Hepatocyte (in vitro differentiated cells): Measurements from ENCODE around the gene GALNT18. TPM values are rescaled to one million over a fixed set of nuclear protein-coding genes. Genes with fewer than 3 reads are reported as not detected.

Experiments used
- DNase-seq: peaks from one replicate; pipeline ENCODE4 v3.0.0-alpha.2; 2016; ENCODE audit warnings: low spot score
- H2AFZ ChIP-seq: fragments of 200-600 bp; sonication (generic); 2 replicates; pipeline ENCODE4 v1.6.0; 2016; ENCODE audit warnings: antibody characterized with exemption, mild to moderate bottlenecking
- H3K27ac ChIP-seq: fragments of 200-600 bp; sonication (generic); 2 replicates; pipeline ENCODE4 v1.5.1; 2016; ENCODE audit warnings: mild to moderate bottlenecking
- H3K27me3 ChIP-seq: fragments of 200-600 bp; sonication (generic); 2 replicates; pipeline ENCODE4 v1.6.1; 2016
- H3K36me3 ChIP-seq: fragments of 200-600 bp; sonication (generic); replicated peaks from 2 replicates; pipeline ENCODE4 v1.5.1; 2016; ENCODE audit warnings: low read depth; ENCODE audit not compliant: insufficient read depth
- H3K4me1 ChIP-seq: fragments of 200-600 bp; sonication (generic); 2 replicates; pipeline ENCODE4 v1.5.1; 2016; ENCODE audit warnings: mild to moderate bottlenecking, moderate library complexity; ENCODE audit not compliant: insufficient read depth
- H3K4me2 ChIP-seq: fragments of 200-600 bp; sonication (generic); 2 replicates; pipeline ENCODE4 v1.6.0; 2016
- H3K4me3 ChIP-seq: fragments of 200-600 bp; sonication (generic); 2 replicates; pipeline ENCODE4 v1.5.1; 2016; ENCODE audit warnings: mild to moderate bottlenecking
- H3K79me2 ChIP-seq: fragments of 200-600 bp; sonication (generic); 2 replicates; pipeline ENCODE4 v1.6.0; 2017; ENCODE audit warnings: mild to moderate bottlenecking
- H3K9me2 ChIP-seq: fragments of 200-600 bp; sonication (generic); replicated peaks from 2 replicates; pipeline ENCODE4 v1.6.0; 2017; ENCODE audit warnings: mild to moderate bottlenecking; ENCODE audit not compliant: insufficient read depth
- H3K9me3 ChIP-seq: fragments of 200-600 bp; sonication (generic); 2 replicates; pipeline ENCODE4 v1.5.1; 2016; ENCODE audit warnings: low read depth, mild to moderate bottlenecking
- H4K20me1 ChIP-seq: fragments of 200-600 bp; sonication (generic); 2 replicates; pipeline ENCODE4 v1.6.0; 2016; ENCODE audit warnings: mild to moderate bottlenecking; ENCODE audit not compliant: insufficient read depth, poor library complexity, severe bottlenecking
- CTCF ChIP-seq: fragments of 200-600 bp; sonication (generic); IDR thresholded peaks from 2 replicates; pipeline ENCODE4 v1.5.1; 2016; ENCODE audit warnings: antibody characterized with exemption, mild to moderate bottlenecking; ENCODE audit not compliant: poor library complexity
- EZH2 ChIP-seq: fragments of 200-600 bp; sonication (generic); IDR thresholded peaks from 2 replicates; pipeline ENCODE4 v1.6.1; 2016; ENCODE audit warnings: antibody characterized with exemption, mild to moderate bottlenecking, borderline replicate concordance
- EZH2phosphoT487 ChIP-seq: fragments of 200-600 bp; sonication (generic); IDR thresholded peaks from one replicate; pipeline ENCODE4 v1.6.1; 2018; ENCODE audit warnings: antibody characterized with exemption, mild to moderate bottlenecking, low read depth, moderate library complexity; ENCODE audit not compliant: unreplicated experiment, severe bottlenecking
- WGBS: methylation state at CpG from one replicate; pipeline ENCODE4 v1.1.6; 2016; ENCODE audit warnings: low lambda C conversion rate; ENCODE audit errors: missing lambda C conversion rate; 5-methylcytosine and 5-hydroxymethylcytosine counted together
- polyA plus RNA-seq: library from polyadenylated mRNA; unstranded; fragments of >200 nt; fragmentation: Nextera tagmentation; extraction: Ambion mirVana; gene quantifications from 2 replicates; pipeline ENCODE4 v1.2.1, GENCODE V29; 2016
- total RNA-seq: library from RNA; depleted of rRNA; stranded (reverse); fragments of >200 nt; gene quantifications from 2 replicates; pipeline ENCODE4 v1.2.3, GENCODE V29; 2014

The GALNT18 gene
- total and polyA plus RNA-seq, 2 experiments from 2014 or later: 11.6 to 22.4 TPM

DNA sequence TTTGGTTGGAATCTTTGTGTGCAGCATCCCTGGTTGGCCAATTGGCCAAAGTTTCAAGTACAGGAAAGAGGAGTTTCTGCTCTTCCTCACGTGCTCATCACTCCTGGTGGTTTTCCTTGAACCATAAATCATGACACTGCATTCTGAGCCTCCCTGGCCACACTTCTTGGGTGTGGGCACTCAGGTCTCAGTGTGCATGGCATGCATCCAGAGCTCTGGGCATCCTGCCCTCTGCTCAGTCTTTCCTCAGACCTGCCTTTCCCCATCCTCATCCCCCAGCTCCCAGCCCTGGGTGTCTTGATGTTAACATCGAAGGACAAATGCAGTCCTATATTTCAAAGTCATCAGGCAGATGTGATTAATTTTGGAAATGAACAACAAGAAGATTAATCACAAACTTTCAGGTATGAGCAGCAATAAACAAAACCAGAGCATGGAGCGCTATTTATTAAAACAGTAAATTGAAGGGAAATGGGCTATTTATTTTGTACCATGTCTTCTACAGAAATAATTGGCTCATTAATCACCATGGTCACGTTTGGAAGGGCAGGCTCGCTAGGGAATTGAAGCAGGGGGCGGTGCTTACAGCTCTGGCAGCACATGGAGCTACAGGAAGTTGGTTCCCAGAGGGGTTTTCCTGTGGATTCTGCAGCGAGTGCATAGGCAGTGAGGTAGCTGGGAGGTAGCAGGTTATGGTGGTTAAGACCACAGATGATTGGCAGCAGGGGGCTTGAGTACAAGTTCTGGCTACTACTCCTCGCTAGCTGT lies 358.4 kb downstream of the GALNT18 start:
- H3K79me2 ChIP-seq: no peaks in the 10 kb centered on the region
- 51% methylated on average over 8 of the region's 8 CpGs for WGBS
- no peak for DNase-seq
- no peaks in the 10 kb centered on the region for H4K20me1 ChIP-seq
- H3K4me2 ChIP-seq: no peak overlapping the region
- no peak overlapping the region for H3K27ac ChIP-seq
- no peak overlapping the region for H2AFZ ChIP-seq
- no peaks in the 10 kb centered on the region for H3K4me1 ChIP-seq
- no peaks in the 10 kb centered on the region for H3K9me3 ChIP-seq
- H3K9me2 ChIP-seq: no peaks in the 10 kb centered on the region
- TF ChIP-seq EZH2phosphoT487: no peak
- no peak for TF ChIP-seq EZH2
- no peak for TF ChIP-seq CTCF
- no peak overlapping the region for H3K4me3 ChIP-seq
- no peaks in the 10 kb centered on the region for H3K27me3 ChIP-seq
- no peaks in the 10 kb centered on the region for H3K36me3 ChIP-seq

GRCh38 chr11:11262171-11262920 lies 359.5 kb downstream of the GALNT18 start:
- no peaks in the 10 kb centered on the region for H3K9me2 ChIP-seq
- H3K9me3 ChIP-seq: no peaks in the 10 kb centered on the region
- no peak overlapping the region for H3K4me3 ChIP-seq
- no peaks in the 10 kb centered on the region for H3K36me3 ChIP-seq
- no peaks in the 10 kb centered on the region for H3K4me1 ChIP-seq
- no peaks in the 10 kb centered on the region for H3K27me3 ChIP-seq
- H3K27ac ChIP-seq: no peak overlapping the region
- DNase-seq: no peak
- no peaks in the 10 kb centered on the region for H4K20me1 ChIP-seq
- 89% methylated on average over 5 of the region's 5 CpGs for WGBS
- H2AFZ ChIP-seq: no peak overlapping the region
- no peak overlapping the region for H3K4me2 ChIP-seq
- no peaks in the 10 kb centered on the region for H3K79me2 ChIP-seq
- TF ChIP-seq EZH2phosphoT487 (no peak), CTCF (no peak), EZH2 (no peak)

GRCh38 chr11:11261629-11262028 lies 360.2 kb downstream of the GALNT18 start:
- no peaks in the 10 kb centered on the region for H3K27me3 ChIP-seq
- no peak for DNase-seq
- H3K4me1 ChIP-seq: no peaks in the 10 kb centered on the region
- no peak overlapping the region for H3K27ac ChIP-seq
- 69% methylated on average over 5 of the region's 5 CpGs for WGBS
- H3K9me2 ChIP-seq: no peaks in the 10 kb centered on the region
- no peaks in the 10 kb centered on the region for H3K79me2 ChIP-seq
- no peak overlapping the region for H3K4me2 ChIP-seq
- no peak overlapping the region for H3K4me3 ChIP-seq
- no peak for TF ChIP-seq EZH2phosphoT487
- no peak for TF ChIP-seq EZH2
- TF ChIP-seq CTCF: no peak
- no peaks in the 10 kb centered on the region for H3K36me3 ChIP-seq
- no peak overlapping the region for H2AFZ ChIP-seq
- no peaks in the 10 kb centered on the region for H3K9me3 ChIP-seq
- H4K20me1 ChIP-seq: no peaks in the 10 kb centered on the region
